DOHH2 (cell line): Measurements from ENCODE around the gene EMSY.

Source experiments
- H3F3A ChIP-seq: fragments of 200-600 bp; sonication (generic), shearing (Covaris generic); 2 replicates; pipeline ENCODE4 v1.6.0; 2016; ENCODE audit warnings: antibody characterized with exemption, mild to moderate bottlenecking; ENCODE audit not compliant: control insufficient read depth, insufficient read depth
- H3K27ac ChIP-seq: fragments of 200-600 bp; sonication (generic); 2 replicates; pipeline ENCODE4 v1.5.1; 2014; ENCODE audit warnings: low read depth, mild to moderate bottlenecking, low read length, moderate library complexity
- H3K27me3 ChIP-seq: fragments of 200-600 bp; sonication (generic); 2 replicates; pipeline ENCODE4 v1.6.1; 2014; ENCODE audit warnings: mild to moderate bottlenecking, low read length, mixed read lengths; ENCODE audit not compliant: control insufficient read depth
- H3K36me3 ChIP-seq: fragments of 200-600 bp; sonication (generic); 2 replicates; pipeline ENCODE4 v1.6.1; 2014; ENCODE audit warnings: mild to moderate bottlenecking, low read length, moderate library complexity, mixed read lengths; ENCODE audit not compliant: control insufficient read depth
- H3K4me1 ChIP-seq: fragments of 200-600 bp; sonication (generic); 2 replicates; pipeline ENCODE4 v1.6.1; 2014; ENCODE audit warnings: mild to moderate bottlenecking, low read length, mixed read lengths; ENCODE audit not compliant: control insufficient read depth
- H3K4me2 ChIP-seq: fragments of 200-600 bp; sonication (generic); 2 replicates; pipeline ENCODE4 v1.6.0; 2014; ENCODE audit warnings: mild to moderate bottlenecking, low read length, moderate library complexity
- H3K4me3 ChIP-seq: fragments of 200-600 bp; sonication (generic); 2 replicates; pipeline ENCODE4 v1.5.1; 2014; ENCODE audit warnings: mild to moderate bottlenecking, low read length, mixed read lengths
- H3K79me2 ChIP-seq: fragments of 200-600 bp; sonication (generic); 2 replicates; pipeline ENCODE4 v1.6.1; 2014; ENCODE audit warnings: mild to moderate bottlenecking, low read length, mixed read lengths; ENCODE audit not compliant: control insufficient read depth
- H3K9me2 ChIP-seq: fragments of 200-600 bp; sonication (generic); replicated peaks from 2 replicates; pipeline ENCODE4 v1.6.1; 2014; ENCODE audit warnings: mild to moderate bottlenecking, low read length, mixed read lengths; ENCODE audit not compliant: control insufficient read depth
- H3K9me3 ChIP-seq: fragments of 200-600 bp; sonication (generic); 2 replicates; pipeline ENCODE4 v1.6.1; 2014; ENCODE audit warnings: antibody characterized with exemption, low read length, mixed read lengths; ENCODE audit not compliant: control insufficient read depth, insufficient read depth
- H4K20me1 ChIP-seq: fragments of 200-600 bp; sonication (generic); 2 replicates; pipeline ENCODE4 v1.6.0; 2014; ENCODE audit warnings: low read depth, mild to moderate bottlenecking, antibody characterized with exemption, low read length, moderate library complexity; ENCODE audit not compliant: control insufficient read depth, insufficient read depth
- CTCF ChIP-seq: fragments of 200-600 bp; sonication (generic); IDR thresholded peaks from one replicate; pipeline ENCODE4 v1.5.1; 2014; ENCODE audit warnings: antibody characterized with exemption, mild to moderate bottlenecking, low read depth, low read length; ENCODE audit not compliant: poor library complexity, severe bottlenecking
- EZH2phosphoT487 ChIP-seq: fragments of 200-600 bp; sonication (generic); IDR thresholded peaks from 2 replicates; pipeline ENCODE4 v1.6.1; 2017; ENCODE audit warnings: borderline replicate concordance, mild to moderate bottlenecking, antibody characterized with exemption, low read length, moderate library complexity, mixed read lengths

EMSY gene

DNA sequence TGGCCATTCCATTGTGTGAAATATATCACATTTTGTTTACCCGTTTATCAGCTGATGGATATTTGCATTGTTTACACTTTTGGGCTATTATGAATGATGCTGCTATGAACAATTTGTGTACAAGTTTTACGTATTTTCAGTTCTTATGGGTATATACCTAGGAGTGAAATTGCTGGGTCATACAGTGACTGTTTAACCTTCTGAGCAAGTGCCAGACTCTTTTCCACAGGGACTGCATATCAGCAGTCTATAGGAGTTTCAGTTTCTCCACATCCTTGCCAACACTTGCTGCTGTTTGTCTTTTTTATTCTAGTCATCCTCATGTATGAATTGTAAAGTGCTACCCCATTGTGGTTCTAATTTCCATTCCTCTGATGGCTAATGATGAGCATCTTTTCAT is 108.2 kb downstream of the EMSY start:
- TF ChIP-seq EZH2phosphoT487 (no peak), CTCF (no peak)
- H3K27ac ChIP-seq = no peak overlapping the region
- H3K9me3 ChIP-seq = no peaks in the 10 kb centered on the region
- H3K4me1 ChIP-seq = no peaks in the 10 kb centered on the region
- no peaks in the 10 kb centered on the region for H4K20me1 ChIP-seq
- no peaks in the 10 kb centered on the region for H3K79me2 ChIP-seq
- H3K27me3 ChIP-seq = 0 out of 2 replicates have a peak, but pooled peaks cover 2% of the 10 kb centered on the region
- no peaks in the 10 kb centered on the region for H3K9me2 ChIP-seq
- H3K4me2 ChIP-seq = no peak overlapping the region
- H3F3A ChIP-seq = no peaks in the 10 kb centered on the region; the same call in 1 of the 2 replicates
- peaks cover 6% of the 10 kb centered on the region; the same call in 1 of the 2 replicates for H3K36me3 ChIP-seq
- H3K4me3 ChIP-seq = no peak overlapping the region

- Histone ChIP-seq H3K9me2 (no peaks in the 10 kb centered on the region), H3K9me3 (no peaks in the 10 kb centered on the region), H3K27me3 (peaks cover 9% of the 10 kb centered on the region), H3K4me3 (no peak overlapping the region), H3K4me1 (no peaks in the 10 kb centered on the region), H3K79me2 (no peaks in the 10 kb centered on the region), H3K36me3 (peaks cover 6% of the 10 kb centered on the region; the same call in 1 of the 2 replicates), H4K20me1 (no peaks in the 10 kb centered on the region), H3K27ac (no peak overlapping the region), H3K4me2 (no peak overlapping the region), H3F3A (no peaks in the 10 kb centered on the region; the same call in 1 of the 2 replicates)
- TF ChIP-seq EZH2phosphoT487 = no peak
- TF ChIP-seq CTCF = no peak
These were observed 109.0 kb downstream of the EMSY start for GRCh38 chr11:76553554-76554476.

DNA sequence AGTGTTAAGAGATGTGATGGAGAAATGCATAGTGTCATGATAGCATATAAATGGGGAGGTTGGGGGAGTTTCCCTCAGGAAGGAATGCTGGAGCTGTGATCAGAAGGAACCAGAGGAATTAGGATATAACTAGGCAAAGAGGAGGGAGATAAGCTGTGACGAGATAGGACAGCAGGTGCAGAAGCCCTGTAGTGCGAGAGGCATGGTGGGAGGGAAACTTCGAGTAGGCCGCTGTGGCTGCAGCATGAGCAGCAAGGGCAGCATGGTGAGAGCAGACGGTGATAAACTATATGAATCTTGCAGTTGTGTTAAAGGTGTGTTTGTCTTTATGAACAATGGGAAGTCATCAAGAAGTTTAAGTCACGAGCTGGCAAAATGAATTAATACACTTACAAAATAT is 109.9 kb downstream of the EMSY start:
- no peaks in the 10 kb centered on the region for H3K4me1 ChIP-seq
- no peak overlapping the region for H3K4me3 ChIP-seq
- H3K9me2 ChIP-seq = no peaks in the 10 kb centered on the region
- no peaks in the 10 kb centered on the region for H3K9me3 ChIP-seq
- H3K36me3 ChIP-seq = peaks cover 2% of the 10 kb centered on the region; the same call in 1 of the 2 replicates
- peaks cover 13% of the 10 kb centered on the region for H3K27me3 ChIP-seq
- no peak overlapping the region for H3K27ac ChIP-seq
- no peaks in the 10 kb centered on the region for H4K20me1 ChIP-seq
- H3F3A ChIP-seq = no peaks in the 10 kb centered on the region; the same call in 1 of the 2 replicates
- H3K79me2 ChIP-seq = no peaks in the 10 kb centered on the region
- TF ChIP-seq CTCF (no peak), EZH2phosphoT487 (no peak)
- no peak overlapping the region for H3K4me2 ChIP-seq
